NT2/D1 (cell line): ENCODE data around the gene NUP160.
A peak's percentile ranks its signal among the peaks of the same experiment; 100 is the strongest.
"Not testable (repeated sequence)": the region's sequence is repeated elsewhere in the genome, so short reads cannot be mapped to it uniquely, and the experiment has no call there.

ENCODE experiments used
- DNase-seq: peaks from one replicate; pipeline ENCODE4 v3.0.0-alpha.2; 2011; ENCODE audit warnings: low read depth, low spot score
- H3K27me3 ChIP-seq: 2 replicates; pipeline ENCODE4 v1.6.0; 2011; ENCODE audit warnings: mild to moderate bottlenecking; ENCODE audit not compliant: insufficient read length, insufficient read depth
- H3K36me3 ChIP-seq: 2 replicates; pipeline ENCODE4 v1.6.1; 2011; ENCODE audit warnings: mild to moderate bottlenecking, low read length, mixed read lengths; ENCODE audit not compliant: insufficient read depth, insufficient read length
- H3K4me1 ChIP-seq: 2 replicates; pipeline ENCODE4 v1.5.1; 2011; ENCODE audit not compliant: insufficient read depth, insufficient read length
- H3K4me3 ChIP-seq: 2 replicates; pipeline ENCODE4 v1.5.1; 2011; ENCODE audit warnings: low read depth; ENCODE audit not compliant: insufficient read length
- H3K9ac ChIP-seq: 2 replicates; pipeline ENCODE4 v1.6.0; 2011; ENCODE audit warnings: low read depth; ENCODE audit not compliant: insufficient read length
- H3K9me3 ChIP-seq: 2 replicates; pipeline ENCODE4 v1.5.1; 2011; ENCODE audit warnings: mild to moderate bottlenecking, low read length; ENCODE audit not compliant: insufficient read depth
- SUZ12 ChIP-seq: IDR thresholded peaks from 2 replicates; pipeline ENCODE4 v1.6.1; 2011; ENCODE audit not compliant: insufficient read length, insufficient read depth; ENCODE audit errors: extremely low read depth
- YY1 ChIP-seq: IDR thresholded peaks from 2 replicates; pipeline ENCODE4 v1.6.1; 2011; ENCODE audit not compliant: insufficient read length, insufficient read depth
- ZNF274 ChIP-seq: IDR thresholded peaks from 2 replicates; pipeline ENCODE4 v1.6.1; 2011; ENCODE audit warnings: mild to moderate bottlenecking, low read depth, low read length

NUP160 gene

GRCh38 chr11:47783087-47783610 lies 65.0 kb downstream of the NUP160 start:
- no peaks in the 10 kb centered on the region for H3K4me1 ChIP-seq
- no peak for DNase-seq
- no peak overlapping the region for H3K9ac ChIP-seq
- no peaks in the 10 kb centered on the region for H3K9me3 ChIP-seq
- no peaks in the 10 kb centered on the region for H3K27me3 ChIP-seq
- H3K4me3 ChIP-seq, result no peak overlapping the region
- H3K36me3 ChIP-seq, result peaks cover 92% of the 10 kb centered on the region
- TF ChIP-seq ZNF274, result no peak
- no peak for TF ChIP-seq SUZ12
- TF ChIP-seq YY1, result no peak

DNA sequence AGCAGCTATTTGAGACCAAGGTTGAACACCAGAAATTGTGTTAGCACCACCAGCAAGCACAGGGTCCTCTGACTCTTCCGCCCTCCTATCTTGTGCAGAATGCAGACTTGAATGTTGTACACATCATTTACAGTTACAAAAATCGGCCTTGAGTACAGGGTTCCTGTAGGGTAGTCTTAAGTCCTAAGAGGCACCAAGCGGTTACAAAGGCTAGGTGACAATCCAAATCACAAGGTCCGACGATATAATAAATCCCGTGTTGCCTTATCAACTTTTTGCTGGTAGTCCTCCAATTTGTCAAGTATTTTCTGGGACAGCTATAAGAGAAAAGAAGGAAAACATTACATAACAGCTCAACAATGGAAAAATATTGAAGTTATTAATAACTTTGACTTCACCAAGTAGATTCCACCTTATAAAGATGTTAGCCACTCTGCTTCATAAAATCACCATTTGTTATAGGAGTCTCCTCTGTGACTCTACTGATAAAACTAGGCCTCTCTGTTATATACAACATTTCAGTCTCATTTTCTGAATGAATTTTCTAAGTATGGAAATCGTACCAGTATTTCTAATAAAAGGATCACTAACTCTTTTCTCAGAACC lies 69.2 kb downstream of the NUP160 start:
- Histone ChIP-seq H3K36me3 (peaks cover 88% of the 10 kb centered on the region), H3K9ac (no peak overlapping the region), H3K27me3 (no peaks in the 10 kb centered on the region), H3K4me1 (no peaks in the 10 kb centered on the region), H3K4me3 (no peak overlapping the region), H3K9me3 (no peaks in the 10 kb centered on the region)
- TF ChIP-seq ZNF274 (no peak), YY1 (no peak), SUZ12 (no peak)
- no peak for DNase-seq

DNA sequence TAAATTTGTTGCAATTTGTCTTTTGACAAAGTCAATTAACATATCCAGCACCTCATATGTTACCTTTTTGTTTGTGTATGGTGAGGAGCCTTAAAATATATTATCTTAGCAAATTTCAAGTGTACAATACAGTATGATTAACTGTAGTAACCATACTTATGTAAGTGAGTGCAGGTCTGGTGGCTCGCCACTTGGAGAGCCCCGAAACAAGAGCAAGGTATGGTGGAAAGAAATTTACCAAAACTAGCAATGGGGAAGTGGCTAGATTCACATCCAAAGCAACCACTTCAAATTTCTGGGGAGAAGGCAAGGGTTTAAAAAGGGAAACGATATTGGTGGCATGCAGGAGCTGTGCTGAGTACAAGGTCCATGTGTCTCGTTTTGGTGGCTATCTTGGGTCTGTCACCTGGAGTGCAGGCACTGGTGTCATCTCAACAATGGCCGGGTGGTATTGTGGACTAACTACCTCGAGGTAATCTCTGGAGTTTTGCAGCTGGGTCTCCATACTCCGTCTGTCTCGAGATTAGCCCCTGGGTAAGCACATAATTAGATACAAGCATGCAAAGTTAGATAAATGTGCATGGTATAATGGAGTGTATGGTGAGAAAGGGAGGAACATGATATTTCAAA lies 72.8 kb downstream of the NUP160 start:
- H3K9me3 ChIP-seq, result no peaks in the 10 kb centered on the region
- no peaks in the 10 kb centered on the region for H3K4me1 ChIP-seq
- DNase-seq, result no peak
- H3K27me3 ChIP-seq, result no peaks in the 10 kb centered on the region
- no peak overlapping the region for H3K9ac ChIP-seq
- H3K4me3 ChIP-seq, result no peak overlapping the region
- TF ChIP-seq ZNF274 (no peak), SUZ12 (no peak), YY1 (no peak)
- H3K36me3 ChIP-seq, result peaks cover 54% of the 10 kb centered on the region

DNA sequence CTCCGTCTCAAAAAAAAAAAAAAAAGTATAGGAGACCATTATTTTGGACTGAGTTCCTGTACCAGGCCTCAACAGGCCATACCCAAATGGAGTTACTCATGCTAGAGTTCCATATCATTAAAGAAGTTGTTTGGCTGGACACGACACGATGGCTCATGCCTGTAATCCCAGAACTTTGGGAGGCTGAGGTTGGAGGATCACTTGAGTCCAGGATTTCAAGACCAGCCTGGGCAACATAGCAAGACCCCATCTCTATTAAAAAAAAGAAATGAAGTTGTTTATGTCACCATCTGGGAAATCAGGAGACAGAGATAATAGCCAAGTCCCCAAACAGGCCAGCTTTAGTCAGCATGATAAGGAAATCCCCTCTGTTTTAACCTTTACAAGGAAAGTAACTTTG lies 74.3 kb downstream of the NUP160 start:
- TF ChIP-seq SUZ12 (no peak), YY1 (no peak), ZNF274 (no peak)
- no peak overlapping the region for H3K9ac ChIP-seq
- H3K9me3 ChIP-seq, result no peaks in the 10 kb centered on the region
- H3K36me3 ChIP-seq, result peaks cover 40% of the 10 kb centered on the region
- no peaks in the 10 kb centered on the region for H3K27me3 ChIP-seq
- DNase-seq, result no peak
- peaks cover 2% of the 10 kb centered on the region for H3K4me1 ChIP-seq
- no peak overlapping the region for H3K4me3 ChIP-seq

DNA sequence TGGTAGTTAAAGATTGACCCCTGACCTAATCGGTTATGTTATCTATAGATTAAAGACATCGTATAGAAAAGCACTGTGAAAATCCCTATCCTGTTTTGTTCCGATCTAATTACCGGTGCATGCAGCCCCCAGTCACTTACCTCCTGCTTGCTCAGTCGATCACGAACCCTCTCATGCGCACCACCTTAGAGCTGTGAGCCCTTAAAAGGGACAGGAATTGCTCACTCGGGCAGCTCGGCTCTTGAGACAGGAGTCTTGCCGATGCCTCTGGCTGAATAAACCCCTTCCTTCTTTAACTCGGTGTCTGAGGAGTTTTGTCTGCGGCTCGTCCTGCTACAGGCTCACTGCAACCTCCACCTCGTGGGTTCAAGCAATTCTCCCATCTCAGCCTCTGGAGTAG lies 78.6 kb downstream of the NUP160 start:
- not testable (repeated sequence) for H3K9me3 ChIP-seq, H3K27me3 ChIP-seq, H3K4me3 ChIP-seq, H3K36me3 ChIP-seq, H3K4me1 ChIP-seq, DNase-seq
- H3K9ac ChIP-seq, result peak overlapping the region; percentile 42

DNA sequence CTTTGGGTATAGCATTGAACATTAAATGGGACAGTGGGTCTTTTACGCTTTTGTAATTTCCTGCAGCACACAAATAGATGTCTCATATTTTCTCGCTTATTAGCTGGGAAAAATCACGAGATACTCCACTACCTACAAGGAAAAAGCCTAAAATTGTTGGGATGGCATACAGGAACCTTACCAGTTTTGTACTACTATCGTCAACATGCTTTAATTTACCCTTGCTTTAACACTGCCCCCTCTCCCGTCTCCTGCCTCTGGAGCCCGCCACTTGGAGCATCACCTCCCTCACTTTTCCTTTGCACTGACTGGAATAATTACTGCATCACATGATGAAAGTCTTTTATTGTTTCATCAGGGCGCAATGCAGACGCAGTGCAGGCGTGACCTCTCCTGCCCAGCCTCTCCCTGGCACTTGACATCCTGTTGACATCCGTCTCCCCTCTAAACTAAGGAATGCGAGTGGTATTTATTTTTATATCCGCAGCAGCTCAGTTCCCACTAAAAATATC lies 80.0 kb downstream of the NUP160 start:
- Histone ChIP-seq H3K4me3 (peak overlapping the region; percentile 84), H3K9me3 (no peaks in the 10 kb centered on the region), H3K4me1 (peaks cover 2% of the 10 kb centered on the region), H3K9ac (peak overlapping the region; percentile 95), H3K36me3 (peaks cover 20% of the 10 kb centered on the region), H3K27me3 (no peaks in the 10 kb centered on the region)
- DNase-seq, result no peak
- TF ChIP-seq YY1 (no peak), SUZ12 (no peak), ZNF274 (no peak)

DNA sequence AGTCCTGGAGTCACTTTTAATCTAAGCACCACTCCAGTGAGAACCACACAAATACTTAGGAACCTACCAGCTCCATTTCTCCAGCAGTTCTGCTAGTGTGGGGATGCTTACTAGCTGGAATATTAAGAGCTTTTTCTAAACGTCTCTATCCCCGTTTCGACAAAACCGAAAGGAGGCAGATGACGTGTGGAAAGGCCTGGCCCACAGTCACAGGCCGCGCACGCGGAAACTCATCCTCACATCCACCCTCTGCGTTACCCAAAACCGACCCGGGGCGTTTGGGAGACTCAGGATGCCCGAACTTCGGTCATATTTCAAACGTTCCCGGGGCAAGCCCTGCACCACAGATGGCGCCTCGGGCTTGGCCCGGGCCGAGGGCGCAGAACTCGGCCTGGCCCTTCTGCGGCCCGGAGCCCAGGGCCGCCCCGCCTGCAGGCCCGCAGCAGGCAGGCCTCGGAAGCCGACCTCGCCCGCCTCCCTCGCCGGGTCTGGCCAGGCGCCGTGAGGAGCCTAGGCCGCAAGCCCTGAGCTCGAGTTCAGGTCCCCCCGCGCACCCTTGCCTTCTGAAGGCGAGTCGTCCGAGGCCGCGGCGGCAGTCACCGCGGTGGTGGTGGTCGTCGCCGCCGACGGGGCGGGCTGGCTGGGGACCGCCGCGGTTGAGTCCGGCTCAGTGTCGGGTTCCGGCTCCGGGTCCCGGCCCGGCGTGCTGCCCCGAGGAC lies 81.5 kb downstream of the NUP160 start:
- no peak for DNase-seq
- H3K27me3 ChIP-seq, result no peaks in the 10 kb centered on the region
- peak overlapping the region; percentile 84 for H3K4me3 ChIP-seq

More for the DNA sequence above, 81.5 kb downstream of the NUP160 start:
- peaks cover 4% of the 10 kb centered on the region for H3K4me1 ChIP-seq
- no peaks in the 10 kb centered on the region for H3K9me3 ChIP-seq
- H3K36me3 ChIP-seq, result peaks cover 34% of the 10 kb centered on the region
- TF ChIP-seq ZNF274, result no peak
- TF ChIP-seq YY1, result no peak
- no peak for TF ChIP-seq SUZ12
- peak overlapping the region; percentile 100 for H3K9ac ChIP-seq
